ENCODE results near the gene QRICH2. TPM values are rescaled to one million over a fixed set of nuclear protein-coding genes. Genes with fewer than 3 reads are reported as not detected.

The QRICH2 gene
- total RNA-seq, 3 donors from 2014 or later (not counting 1 experiment from before 2014, with no cell fraction given), result 2.3 to 3.1 (median 2.9) TPM

DNA sequence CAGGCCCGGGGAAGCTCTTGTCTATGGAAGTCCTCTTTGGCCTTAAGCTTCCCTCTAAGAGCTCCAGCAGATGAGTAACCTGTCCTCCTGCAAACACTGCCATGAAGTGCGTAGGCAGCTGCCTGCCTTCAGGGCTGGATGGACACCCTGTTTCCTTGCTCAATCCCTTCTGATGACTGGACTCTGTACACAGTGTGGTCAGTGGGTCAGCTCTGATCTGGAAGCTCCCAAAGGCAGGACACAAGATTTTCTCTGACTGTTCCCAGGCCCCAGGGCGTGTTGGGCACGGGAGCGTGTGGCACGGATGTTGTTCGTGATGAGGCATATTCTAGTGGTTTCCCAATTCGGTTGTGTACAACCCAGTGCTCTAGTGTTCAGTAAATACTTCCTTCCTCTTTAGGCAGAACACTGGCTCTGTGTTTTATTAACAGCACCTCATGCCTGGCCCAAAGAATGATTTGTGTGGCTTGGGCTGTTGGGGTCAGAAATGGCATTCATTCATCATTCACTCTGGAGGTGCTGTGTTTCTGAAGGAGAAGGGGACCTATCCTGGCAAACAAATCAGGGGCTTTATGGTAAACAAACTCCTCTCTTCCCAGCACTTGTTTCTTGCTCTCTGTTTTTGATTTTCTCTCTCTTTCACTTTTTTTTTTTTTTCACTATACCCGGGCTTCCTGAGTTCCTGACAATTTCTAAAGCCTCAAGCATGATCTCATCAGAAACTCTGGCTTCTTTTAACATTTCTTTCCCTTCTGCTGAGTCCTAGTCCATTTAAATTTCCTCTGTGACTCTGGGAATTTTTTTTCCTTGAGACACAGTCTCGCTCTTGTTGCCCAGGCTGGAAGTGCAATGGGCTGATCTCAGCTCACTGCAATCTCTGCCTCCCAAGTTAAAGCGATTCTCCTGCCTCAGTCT lies 55.8 kb downstream of the QRICH2 start:
- DNase-seq (peak; percentile 24 to 70), ATAC-seq (peak; percentile 56 to 82 (median 74))
- H3K9me3 Mint-ChIP-seq, result peaks cover 0 to 2% of the 10 kb centered on the region in 2 donors
- peaks cover 36 to 39% of the 10 kb centered on the region in 2 donors for H3K4me1 Mint-ChIP-seq
- H3K27me3 Mint-ChIP-seq (ENCODE audit: low read depth in 2 of 2), result no peaks in the 10 kb centered on the region
- intact Hi-C loops (cut with micrococcal nuclease), result no loop called here
- H3K36me3 ChIP-seq (ENCODE audit: control insufficient read depth, insufficient read depth, low read length), result no peaks in the 10 kb centered on the region
- no peaks in the 10 kb centered on the region for H3K9me3 ChIP-seq (ENCODE audit: control insufficient read depth, insufficient read depth, low read length)
- H3K4me1 ChIP-seq (ENCODE audit: control insufficient read depth, insufficient read depth, low read length), result peaks cover 37% of the 10 kb centered on the region
- peak overlapping the region; percentile 81 to 86 for H3K27ac Mint-ChIP-seq
- peak overlapping the region; percentile 63 for H3K27ac ChIP-seq (ENCODE audit: low read length)
- no peaks in the 10 kb centered on the region for H3K36me3 Mint-ChIP-seq
- peak overlapping the region; percentile 80 for H3K4me3 Mint-ChIP-seq
- WGBS (ENCODE audit: insufficient coverage), result 24% methylated on average over 11 of the region's 11 CpGs
- no peaks in the 10 kb centered on the region for H3K27me3 ChIP-seq (ENCODE audit: control insufficient read depth, insufficient read depth, low read length)
- no peak for TF ChIP-seq CTCF (IDR thresholded peaks at IDR 0.05)
- no peak overlapping the region for H3K4me3 ChIP-seq (ENCODE audit: low read length)

- no peak for ATAC-seq
- H3K27me3 ChIP-seq (ENCODE audit: control insufficient read depth, insufficient read depth, low read length), result no peaks in the 10 kb centered on the region
- no peaks in the 10 kb centered on the region for H3K9me3 Mint-ChIP-seq
- H3K9me3 ChIP-seq (ENCODE audit: control insufficient read depth, insufficient read depth, low read length), result no peaks in the 10 kb centered on the region
- no peaks in the 10 kb centered on the region for H3K36me3 ChIP-seq (ENCODE audit: control insufficient read depth, insufficient read depth, low read length)
- no peak for DNase-seq
- peak overlapping the region; percentile 63 for H3K27ac ChIP-seq (ENCODE audit: low read length)
- no peak overlapping the region for H3K4me3 ChIP-seq (ENCODE audit: low read length)
- H3K27me3 Mint-ChIP-seq (ENCODE audit: low read depth in 2 of 2), result no peaks in the 10 kb centered on the region
- peaks cover 32 to 34% of the 10 kb centered on the region in 2 donors for H3K4me1 Mint-ChIP-seq
- intact Hi-C loops (cut with micrococcal nuclease), result no loop called here
- peak overlapping the region; percentile 80 for H3K4me3 Mint-ChIP-seq
- H3K36me3 Mint-ChIP-seq, result no peaks in the 10 kb centered on the region
- peaks cover 36% of the 10 kb centered on the region for H3K4me1 ChIP-seq (ENCODE audit: control insufficient read depth, insufficient read depth, low read length)
- H3K27ac Mint-ChIP-seq, result peak overlapping the region; percentile 81 to 86
- 88% methylated on average over 8 of the region's 8 CpGs for WGBS (ENCODE audit: insufficient coverage)
- TF ChIP-seq CTCF (IDR thresholded peaks at IDR 0.05), result no peak
Observed at GRCh38 chr17:76251478-76252039, 56.5 kb downstream of the QRICH2 start.

DNA sequence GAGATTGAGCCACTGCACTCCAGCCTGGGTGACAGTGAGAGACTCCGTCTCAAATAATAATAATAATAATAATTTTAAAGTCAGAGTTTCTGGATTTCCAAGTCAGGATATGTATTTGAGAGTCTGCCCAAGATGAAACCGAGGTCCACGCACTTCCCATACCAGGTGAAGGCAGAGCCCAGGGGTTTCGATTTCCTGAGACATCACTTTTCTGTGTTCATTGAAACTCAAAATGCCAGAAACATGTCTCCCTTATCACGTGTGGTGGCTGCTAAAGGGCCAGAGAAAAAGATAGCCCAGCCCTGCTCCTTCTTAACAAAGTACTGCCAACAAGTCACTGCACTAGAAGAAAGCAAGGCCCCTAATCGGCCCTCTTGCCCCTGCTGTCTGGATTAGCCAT lies 57.9 kb downstream of the QRICH2 start:
- intact Hi-C loops (cut with micrococcal nuclease), result no loop called here
- no peaks in the 10 kb centered on the region for H3K9me3 Mint-ChIP-seq
- no peak for TF ChIP-seq CTCF (IDR thresholded peaks at IDR 0.05)
- H3K27ac ChIP-seq (ENCODE audit: low read length), result no peak overlapping the region
- H3K4me1 Mint-ChIP-seq, result peaks cover 20 to 21% of the 10 kb centered on the region in 2 donors
- H3K27me3 ChIP-seq (ENCODE audit: control insufficient read depth, insufficient read depth, low read length), result no peaks in the 10 kb centered on the region
- H3K36me3 ChIP-seq (ENCODE audit: control insufficient read depth, insufficient read depth, low read length), result no peaks in the 10 kb centered on the region
- H3K4me3 Mint-ChIP-seq, result no peak overlapping the region
- no peak for DNase-seq
- no peak overlapping the region for H3K4me3 ChIP-seq (ENCODE audit: low read length)
- no peak overlapping the region for H3K27ac Mint-ChIP-seq
- no peak for ATAC-seq
- no peaks in the 10 kb centered on the region for H3K36me3 Mint-ChIP-seq
- H3K27me3 Mint-ChIP-seq (ENCODE audit: low read depth in 2 of 2), result no peaks in the 10 kb centered on the region
- H3K9me3 ChIP-seq (ENCODE audit: control insufficient read depth, insufficient read depth, low read length), result no peaks in the 10 kb centered on the region
- WGBS (ENCODE audit: insufficient coverage), result 95% methylated on average over 5 of the region's 6 CpGs
- H3K4me1 ChIP-seq (ENCODE audit: control insufficient read depth, insufficient read depth, low read length), result peaks cover 34% of the 10 kb centered on the region

Data from natural killer cell (primary cell).